GM12891 (cell line): ENCODE data around the gene POLR1A.
"Not testable (repeated sequence)": the region's sequence is repeated elsewhere in the genome, so short reads cannot be mapped to it uniquely, and the experiment has no call there.

ENCODE experiments used
- DNase-seq: peaks from one replicate; pipeline ENCODE4 v3.0.0; 2011; ENCODE audit warnings: low spot score; ENCODE audit not compliant: insufficient read length
- FAIRE-seq: peaks from 2 replicates; lab custom pipeline; 2011; peaks lifted over from hg19 to GRCh38; lab: Jason Lieb, UNC
- PAX5 ChIP-seq: IDR thresholded peaks from 2 replicates; pipeline ENCODE4 v1.6.1; 2011; ENCODE audit warnings: low read length, moderate library complexity, mild to moderate bottlenecking; ENCODE audit not compliant: insufficient read depth, severe bottlenecking
- POLR2A ChIP-seq: IDR thresholded peaks from 2 replicates; pipeline ENCODE4 v1.6.1; 2011; ENCODE audit warnings: low read depth, low read length, control low read depth
- POLR2AphosphoS5 ChIP-seq: IDR thresholded peaks from 2 replicates; pipeline ENCODE4 v1.6.1; 2011; ENCODE audit warnings: low read depth, low read length, control low read depth
- POU2F2 ChIP-seq: IDR thresholded peaks from 2 replicates; pipeline ENCODE4 v1.6.1; 2011; ENCODE audit warnings: low read depth, mild to moderate bottlenecking, control low read depth, low read length, moderate library complexity
- SPI1 ChIP-seq: IDR thresholded peaks from 2 replicates; pipeline ENCODE4 v1.6.1; 2011; ENCODE audit warnings: low read depth, low read length, control low read depth
- TAF1 ChIP-seq: IDR thresholded peaks from 2 replicates; pipeline ENCODE4 v1.6.1; 2011; ENCODE audit warnings: low read depth, low read length, control low read depth

POLR1A gene

DNA sequence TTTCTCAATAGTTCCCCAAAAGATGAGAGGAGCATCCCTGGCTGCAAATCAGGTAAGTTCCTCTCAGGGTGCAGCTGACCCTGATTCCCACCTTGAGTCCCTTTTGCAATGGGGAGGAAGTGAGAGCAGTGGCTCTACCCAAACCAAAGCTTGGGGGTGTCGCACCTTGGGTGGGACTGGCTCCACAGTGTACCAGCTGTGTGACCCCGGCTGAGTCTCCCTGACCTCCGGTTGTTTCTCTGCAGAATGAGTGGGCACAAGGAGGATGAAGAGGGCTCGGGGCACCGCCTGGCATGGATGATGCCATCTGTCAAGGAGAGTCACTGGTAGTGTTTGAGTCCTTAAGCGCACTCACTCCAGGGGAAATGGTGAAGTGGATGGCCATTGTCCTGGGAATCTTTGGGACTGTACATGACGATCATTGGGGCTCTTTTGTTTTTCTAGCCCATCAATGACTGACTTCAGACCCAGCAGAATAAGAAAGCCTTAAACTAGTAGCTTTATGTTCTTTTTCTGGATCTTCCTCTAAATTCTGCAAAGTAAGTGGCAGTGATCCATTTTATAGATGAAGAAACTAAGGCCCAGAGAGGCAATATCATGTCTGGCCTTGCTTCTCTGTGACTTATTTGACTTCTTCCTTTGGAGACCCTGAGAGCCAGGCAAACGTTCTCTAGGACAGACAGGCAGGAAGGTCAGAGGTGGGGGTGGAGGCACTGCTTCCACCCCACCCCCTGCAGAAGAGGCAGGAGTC, 110.6 kb downstream of the POLR1A start:
- peak; percentile 38 for FAIRE-seq
- TF ChIP-seq POLR2AphosphoS5 (no peak), SPI1 (peak; percentile 93)
- no peak for DNase-seq

DNA sequence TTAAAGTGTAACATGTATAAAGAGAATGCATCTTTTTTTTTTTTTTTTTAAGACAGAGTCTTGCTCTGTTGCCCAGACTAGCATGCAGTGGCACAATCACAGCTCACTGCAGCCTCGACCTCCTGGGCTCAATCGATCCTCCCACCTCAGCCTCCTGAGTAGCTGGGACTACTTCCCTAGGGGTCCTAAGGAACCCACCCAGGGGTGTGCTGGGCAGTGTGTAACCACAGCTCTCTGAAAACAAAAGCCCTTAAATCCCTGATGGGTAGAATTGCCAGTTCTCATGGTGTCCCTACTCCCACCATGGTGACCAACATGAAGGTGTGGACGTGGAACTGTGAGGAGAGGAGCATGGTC, 111.3 kb downstream of the POLR1A start:
- no peak for TF ChIP-seq SPI1
- TF ChIP-seq TAF1: no peak
- TF ChIP-seq POLR2A: no peak
- TF ChIP-seq POU2F2: no peak
- no peak for TF ChIP-seq PAX5
- no peak for TF ChIP-seq POLR2AphosphoS5
- FAIRE-seq (no peak), DNase-seq (no peak)

DNA sequence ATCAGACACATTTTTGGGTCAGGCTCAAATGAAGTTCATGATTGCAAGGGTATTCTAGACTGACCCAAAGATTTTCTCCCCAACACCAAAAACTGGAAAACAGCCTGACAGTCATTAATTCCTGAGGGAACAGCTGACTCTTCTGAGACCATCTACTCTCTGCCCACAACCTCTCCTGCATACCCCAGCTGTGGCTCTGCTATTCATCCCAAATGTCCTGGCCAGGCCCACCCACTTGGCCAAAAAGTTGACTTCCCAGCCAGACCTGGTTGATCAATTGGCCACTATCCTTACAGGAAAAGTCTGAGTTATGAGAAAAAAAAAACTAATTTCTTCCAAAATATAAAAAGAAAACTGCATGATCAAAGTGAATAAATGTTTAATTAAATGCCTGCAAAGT, 113.1 kb downstream of the POLR1A start:
- FAIRE-seq (no peak), DNase-seq (no peak)
- TF ChIP-seq SPI1 (no peak), PAX5 (no peak), POU2F2 (no peak), POLR2A (no peak), TAF1 (no peak), POLR2AphosphoS5 (no peak)

DNA sequence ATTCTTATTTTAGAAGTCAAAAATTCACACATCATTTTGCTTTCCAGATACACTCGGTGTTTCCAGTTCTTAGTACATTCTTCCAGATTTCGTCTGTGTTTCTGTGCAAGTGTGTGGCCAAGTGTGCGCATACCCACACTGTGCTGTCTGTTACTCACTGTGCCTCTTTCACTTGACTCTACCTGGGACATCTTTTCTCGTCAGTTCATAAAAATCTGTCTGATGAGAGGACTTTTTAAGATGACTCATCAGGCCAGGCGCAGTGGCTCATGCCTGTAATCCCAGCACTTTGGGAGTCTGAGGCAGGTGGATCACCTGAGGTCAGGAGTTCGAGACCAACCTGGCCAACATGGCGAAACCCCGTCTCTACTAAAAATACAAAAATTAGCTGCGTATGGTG, 113.6 kb downstream of the POLR1A start:
- not testable (repeated sequence) for DNase-seq

DNA sequence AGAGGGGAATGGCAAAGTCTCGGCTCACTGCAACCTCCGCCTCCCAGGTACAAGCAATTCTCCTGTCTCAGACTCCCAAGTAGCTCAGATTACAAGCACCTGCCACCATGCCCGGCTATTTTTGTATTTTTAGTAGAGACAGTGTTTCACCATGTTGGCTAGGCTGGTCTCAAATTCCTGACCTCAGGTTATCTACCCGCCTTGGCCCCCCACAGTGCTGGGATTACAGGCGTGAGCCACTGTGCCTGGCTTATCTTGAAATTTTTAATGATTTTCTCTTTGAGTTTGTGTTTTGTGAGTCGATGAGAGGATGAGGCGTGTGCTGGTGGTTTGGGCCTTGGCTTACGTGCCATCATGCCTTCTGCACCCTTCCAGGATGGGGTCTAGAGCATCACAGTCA, 115.6 kb downstream of the POLR1A start:
- no peak for TF ChIP-seq PAX5
- no peak for TF ChIP-seq SPI1
- TF ChIP-seq POU2F2: no peak
- no peak for TF ChIP-seq TAF1
- no peak for TF ChIP-seq POLR2A
- no peak for TF ChIP-seq POLR2AphosphoS5
- FAIRE-seq (no peak), DNase-seq (no peak)

More for the DNA sequence above, 113.6 kb downstream of the POLR1A start:
- not testable (repeated sequence) for FAIRE-seq

DNA sequence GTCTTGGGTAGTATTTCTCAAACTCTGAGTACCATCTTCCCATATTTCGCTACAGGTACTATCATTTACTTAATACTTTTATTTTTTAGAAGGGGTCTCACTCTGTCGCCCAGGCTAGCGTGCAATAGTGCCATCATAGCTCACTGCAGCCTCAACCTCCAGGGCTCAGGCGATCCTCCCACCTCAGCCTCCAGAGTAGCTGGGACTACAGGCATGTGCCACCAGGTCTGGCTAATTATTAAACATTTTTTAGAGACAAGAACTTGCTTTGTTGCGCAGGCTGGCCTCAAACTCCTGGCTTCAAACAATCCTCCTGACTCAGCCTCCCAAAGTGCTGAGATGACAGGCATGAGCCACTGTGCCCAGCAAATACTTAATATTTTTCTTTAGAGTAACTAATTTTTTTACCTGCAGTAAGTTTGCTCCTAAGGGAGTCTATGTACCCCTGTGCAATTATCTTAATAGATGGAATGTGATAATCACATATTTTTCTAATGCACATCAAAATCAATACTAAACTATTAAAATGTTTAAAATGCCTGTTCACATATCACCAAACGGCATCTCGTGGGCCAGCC, 116.3 kb downstream of the POLR1A start:
- FAIRE-seq (no peak), DNase-seq (no peak)
- TF ChIP-seq TAF1 (no peak), POLR2AphosphoS5 (no peak), POU2F2 (no peak), POLR2A (no peak), PAX5 (no peak), SPI1 (no peak)

DNA sequence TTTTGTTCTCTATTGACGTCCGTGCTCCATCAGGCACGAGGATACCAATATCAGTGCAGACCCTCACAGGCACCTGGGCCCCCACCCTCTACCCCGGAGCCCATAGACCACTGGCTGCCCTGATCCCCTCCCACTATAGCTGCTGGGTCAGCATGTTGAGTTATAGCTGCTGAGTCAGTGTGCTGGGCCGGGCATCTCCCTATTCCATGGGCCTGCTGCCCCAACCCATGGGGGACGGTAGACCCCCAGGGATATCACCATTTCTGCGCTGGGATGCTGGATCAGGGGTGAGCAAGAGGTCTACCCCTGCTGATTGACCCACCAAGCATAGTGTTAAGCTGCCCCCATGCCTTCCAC, 116.8 kb downstream of the POLR1A start:
- TF ChIP-seq TAF1: no peak
- no peak for TF ChIP-seq PAX5
- TF ChIP-seq SPI1: no peak
- no peak for TF ChIP-seq POU2F2
- TF ChIP-seq POLR2A: no peak
- DNase-seq (no peak), FAIRE-seq (no peak)

DNA sequence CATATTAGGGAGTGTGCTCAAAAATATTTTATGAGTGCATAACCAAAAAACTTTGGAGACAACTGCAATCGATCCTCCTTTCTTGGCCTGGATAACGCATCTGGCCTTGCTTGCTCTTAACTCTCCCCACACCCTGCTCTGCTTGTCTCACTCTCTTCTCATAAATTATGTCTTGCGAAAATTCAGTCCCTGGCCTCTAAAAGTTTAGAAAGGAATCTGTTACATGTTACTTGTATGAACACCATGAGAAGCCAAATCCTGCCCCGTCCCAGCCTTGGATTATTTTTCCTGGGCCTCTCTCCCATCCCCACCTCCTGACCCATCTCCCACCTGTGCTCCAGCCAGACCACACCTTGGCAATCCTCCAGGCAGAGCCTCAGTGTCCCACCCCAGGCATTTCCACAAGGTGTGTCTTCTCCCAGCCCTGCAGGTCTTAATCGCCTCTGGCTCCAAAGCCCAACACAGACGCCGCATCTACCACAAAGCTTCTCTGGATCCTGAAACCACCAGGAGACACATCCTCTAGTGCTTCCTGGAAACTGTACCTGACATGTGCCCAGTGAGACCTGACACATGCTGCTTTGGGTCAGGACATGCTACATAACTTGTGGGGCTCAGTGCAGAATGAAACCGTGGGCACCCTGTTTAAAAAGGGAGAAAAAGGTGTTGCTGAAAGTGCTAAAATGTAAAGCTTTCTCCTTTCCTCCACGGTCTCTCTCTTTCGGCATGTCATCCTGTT, 117.3 kb downstream of the POLR1A start:
- DNase-seq (no peak), FAIRE-seq (no peak)
- TF ChIP-seq POLR2AphosphoS5 (no peak), SPI1 (no peak), PAX5 (no peak), POLR2A (no peak), POU2F2 (no peak), TAF1 (no peak)

DNA sequence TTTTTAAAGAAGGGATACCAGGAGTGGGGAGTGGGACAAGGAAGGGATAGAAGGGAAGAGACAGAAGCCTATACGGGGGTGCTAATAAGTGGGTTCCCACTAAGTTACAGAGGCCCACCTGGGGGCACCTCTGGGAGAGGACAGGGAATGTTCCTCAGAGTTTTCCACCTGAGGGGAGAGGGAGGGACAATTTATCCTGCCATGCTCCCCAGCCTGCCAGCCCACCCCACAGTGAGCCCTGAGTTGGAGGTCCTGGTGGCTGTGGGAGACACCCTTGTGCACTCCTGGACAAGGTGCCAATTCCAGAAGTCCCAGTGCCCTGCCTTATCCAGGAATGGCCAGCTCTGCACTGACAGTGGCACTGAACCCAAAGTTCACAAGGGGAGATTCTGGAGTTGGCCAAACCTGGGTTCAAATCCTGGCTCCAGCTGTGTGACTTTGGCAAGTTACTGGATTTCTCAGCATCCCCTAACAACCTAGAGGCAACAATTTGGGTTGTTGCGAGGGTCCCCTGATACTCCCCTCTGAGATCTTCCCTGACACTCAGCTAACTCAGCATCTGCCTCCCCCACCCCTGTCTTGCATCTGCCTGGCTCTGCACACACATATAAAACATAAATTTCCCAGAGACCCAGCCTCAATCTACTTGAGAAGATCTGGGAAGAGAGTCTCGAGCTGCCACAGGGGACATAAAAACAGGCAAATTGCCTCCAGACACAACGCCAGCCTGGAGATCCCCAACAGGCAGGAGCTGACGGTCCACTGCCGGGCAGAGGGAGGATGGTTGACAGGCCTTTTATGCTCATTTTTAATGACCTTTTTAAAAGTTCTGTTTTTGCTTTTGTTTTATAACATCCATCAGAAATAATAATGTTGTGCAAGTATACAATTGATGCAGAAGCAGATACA, 118.2 kb downstream of the POLR1A start:
- FAIRE-seq: no peak
- no peak for DNase-seq
- TF ChIP-seq TAF1 (no peak), POLR2A (no peak), PAX5 (no peak), POU2F2 (no peak), POLR2AphosphoS5 (no peak), SPI1 (no peak)
